Tibial artery (tissue), 4 donors: ENCODE data around the gene BANP.
"Not testable (repeated sequence)": the region's sequence is repeated elsewhere in the genome, so short reads cannot be mapped to it uniquely, and the experiment has no call there.

Source experiments
- DNase-seq, 2 donors: peaks; one replicate each; pipeline ENCODE4 v3.0.0-alpha.2; 2019
- H3K27ac ChIP-seq, 2 donors: fragments of 200-600 bp; sonication (generic) in 1 of 2; 1 replicate in 1 of 2; 2 replicates in 1 of 2; pipeline ENCODE4 v1.5.1; 2018 to 2019; ENCODE audit warnings: mild to moderate bottlenecking in 1 of 2
- H3K27me3 ChIP-seq, 2 donors: fragments of 200-600 bp; sonication (generic) in 1 of 2; one replicate each; pipeline versions ENCODE4 v1.5.1 to v1.6.0; 2016 to 2019
- H3K36me3 ChIP-seq, 3 donors: fragments of 200-600 bp; sonication (generic) in 2 of 3; one replicate each; pipeline ENCODE4 v1.5.1; 2016 to 2019; ENCODE audit warnings: mild to moderate bottlenecking in 2 of 3
- H3K4me1 ChIP-seq, 4 donors: fragments of 200-600 bp; sonication (generic) in 2 of 4; 1 replicate in 3 of 4; 2 replicates in 1 of 4; pipeline ENCODE4 v1.5.1; 2016 to 2019
- H3K4me3 ChIP-seq, 2 donors: fragments of 200-600 bp; sonication (generic) in 1 of 2; 1 replicate in 1 of 2; 2 replicates in 1 of 2; pipeline ENCODE4 v1.5.1; 2018 to 2019; ENCODE audit warnings: mild to moderate bottlenecking in 2 of 2
- H3K9me3 ChIP-seq, 3 donors: fragments of 200-600 bp; sonication (generic) in 1 of 3; one replicate each; pipeline ENCODE4 v1.5.1; 2016 to 2019
- CTCF ChIP-seq, 2 experiments: fragments of 200-600 bp in 1 of 2; fragments of 450-650 bp in 1 of 2; IDR thresholded peaks; one replicate each; pipeline ENCODE4 v1.5.1; 2017 to 2019; ENCODE audit warnings: antibody characterized with exemption in 2 of 2, mild to moderate bottlenecking in 1 of 2, moderate library complexity in 1 of 2
- intact Hi-C: fragments of 100-400 bp; cut with DNase I; formaldehyde crosslinking; loops from one replicate; pipeline ENCODE4 v1.15.0; 2023; ENCODE audit warnings: low total_unique reads

BANP gene

GRCh38 chr16:88034770-88035169 is 83.5 kb downstream of the BANP start:
- Histone ChIP-seq H3K27me3 (no peaks in the 10 kb centered on the region), H3K36me3 (peaks cover 7 to 66% (median 47%) of the 10 kb centered on the region in 3 donors)
- intact Hi-C loops = no loop called here

GRCh38 chr16:88035292-88035691 is 84.1 kb downstream of the BANP start:
- H3K4me1 ChIP-seq = no peaks in the 10 kb centered on the region
- no peak for TF ChIP-seq CTCF (IDR thresholded peaks at IDR 0.05)
- H3K9me3 ChIP-seq = no peaks in the 10 kb centered on the region
- H3K27me3 ChIP-seq = no peaks in the 10 kb centered on the region
- peaks cover 7 to 70% (median 49%) of the 10 kb centered on the region in 3 donors for H3K36me3 ChIP-seq
- intact Hi-C loops = no loop called here
- H3K4me3 ChIP-seq = no peak overlapping the region
- no peak overlapping the region for H3K27ac ChIP-seq
- DNase-seq = no peak

More at GRCh38 chr16:88034770-88035169, 83.5 kb downstream of the BANP start:
- Histone ChIP-seq H3K4me1 (no peaks in the 10 kb centered on the region), H3K27ac (no peak overlapping the region), H3K4me3 (no peak overlapping the region), H3K9me3 (no peaks in the 10 kb centered on the region)
- no peak for TF ChIP-seq CTCF (IDR thresholded peaks at IDR 0.05)
- no peak for DNase-seq

- H3K4me1 ChIP-seq, DNase-seq, H3K27ac ChIP-seq, H3K9me3 ChIP-seq, intact Hi-C loops, H3K27me3 ChIP-seq, H3K4me3 ChIP-seq: not testable (repeated sequence)
- peaks cover 7 to 75% (median 45%) of the 10 kb centered on the region in 3 donors for H3K36me3 ChIP-seq
Measured at GRCh38 chr16:88035884-88036639, 84.8 kb downstream of the BANP start.

- DNase-seq, H3K9me3 ChIP-seq, H3K27ac ChIP-seq, H3K27me3 ChIP-seq, H3K4me3 ChIP-seq, H3K4me1 ChIP-seq, intact Hi-C loops: not testable (repeated sequence)
- H3K36me3 ChIP-seq = peaks cover 7 to 73% (median 45%) of the 10 kb centered on the region in 3 donors
Measured at GRCh38 chr16:88036640-88036996, 85.4 kb downstream of the BANP start.

GRCh38 chr16:88037359-88037758 is 86.1 kb downstream of the BANP start:
- DNase-seq, H3K27me3 ChIP-seq, intact Hi-C loops, H3K4me1 ChIP-seq, H3K9me3 ChIP-seq, H3K27ac ChIP-seq, H3K4me3 ChIP-seq: not testable (repeated sequence)
- peaks cover 7 to 80% (median 45%) of the 10 kb centered on the region in 3 donors for H3K36me3 ChIP-seq

GRCh38 chr16:88037876-88038525 is 86.8 kb downstream of the BANP start:
- H3K9me3 ChIP-seq, H3K27ac ChIP-seq, intact Hi-C loops, H3K4me1 ChIP-seq, H3K27me3 ChIP-seq, DNase-seq, H3K4me3 ChIP-seq: not testable (repeated sequence)
- H3K36me3 ChIP-seq = peaks cover 7 to 79% (median 42%) of the 10 kb centered on the region in 3 donors

GRCh38 chr16:88038526-88038908 is 87.3 kb downstream of the BANP start:
- H3K4me3 ChIP-seq, intact Hi-C loops, H3K4me1 ChIP-seq, DNase-seq, H3K27ac ChIP-seq, H3K27me3 ChIP-seq, H3K9me3 ChIP-seq: not testable (repeated sequence)
- peaks cover 7 to 74% (median 36%) of the 10 kb centered on the region in 3 donors for H3K36me3 ChIP-seq

- no peaks in the 10 kb centered on the region for H3K27me3 ChIP-seq
- H3K36me3 ChIP-seq = peaks cover 7 to 72% (median 36%) of the 10 kb centered on the region in 3 donors
- no peak for DNase-seq
- no peak for TF ChIP-seq CTCF (IDR thresholded peaks at IDR 0.05)
- intact Hi-C loops = no loop called here
- H3K4me3 ChIP-seq = no peak overlapping the region
- no peaks in the 10 kb centered on the region for H3K4me1 ChIP-seq
- no peaks in the 10 kb centered on the region for H3K9me3 ChIP-seq
- no peak overlapping the region for H3K27ac ChIP-seq
Measured at GRCh38 chr16:88039591-88039990, 88.4 kb downstream of the BANP start.

GRCh38 chr16:88040196-88040876 is 89.1 kb downstream of the BANP start:
- DNase-seq = not testable (repeated sequence)

GRCh38 chr16:88040877-88041244 is 89.6 kb downstream of the BANP start:
- H3K27ac ChIP-seq, H3K4me3 ChIP-seq, DNase-seq, intact Hi-C loops, H3K27me3 ChIP-seq, H3K4me1 ChIP-seq, H3K9me3 ChIP-seq: not testable (repeated sequence)
- peaks cover 0 to 68% (median 30%) of the 10 kb centered on the region in 3 donors for H3K36me3 ChIP-seq

More at GRCh38 chr16:88040196-88040876, 89.1 kb downstream of the BANP start:
- H3K27ac ChIP-seq, intact Hi-C loops, H3K27me3 ChIP-seq, H3K9me3 ChIP-seq, H3K4me3 ChIP-seq, H3K4me1 ChIP-seq: not testable (repeated sequence)
- peaks cover 4 to 68% (median 30%) of the 10 kb centered on the region in 3 donors for H3K36me3 ChIP-seq

- intact Hi-C loops, H3K4me1 ChIP-seq, DNase-seq, H3K27ac ChIP-seq, H3K4me3 ChIP-seq, H3K27me3 ChIP-seq, H3K9me3 ChIP-seq: not testable (repeated sequence)
- peaks cover 0 to 68% (median 26%) of the 10 kb centered on the region in 3 donors for H3K36me3 ChIP-seq
Measured at GRCh38 chr16:88041506-88041905, 90.3 kb downstream of the BANP start.
